ENCODE results near the gene CACNA1C.

Gene CACNA1C

DNA sequence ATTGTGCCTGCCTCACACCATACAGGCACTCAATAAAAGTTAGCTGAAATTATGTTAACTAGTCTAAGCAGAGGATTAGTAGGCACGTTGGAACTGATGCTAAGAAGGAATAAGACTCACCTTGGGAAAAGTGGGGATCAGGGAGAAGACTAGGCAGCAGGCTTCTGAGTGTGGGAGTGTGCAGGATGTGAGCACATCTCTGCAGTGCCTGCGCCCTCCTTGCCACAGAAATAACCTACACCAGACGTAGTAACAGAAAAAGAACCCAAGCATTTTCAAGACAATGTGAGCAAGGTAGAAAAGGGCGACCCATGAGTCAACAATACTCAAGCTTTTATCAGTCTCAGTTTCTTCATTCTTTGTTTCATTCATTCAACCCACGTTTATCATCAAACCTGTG is 113.9 kb downstream of the CACNA1C start:
- FAIRE-seq = no peak

GRCh38 chr12:2167231-2167630 is 114.4 kb downstream of the CACNA1C start:
- DNase-seq (ENCODE audit: insufficient read length, low spot score) = no peak
- no peak for FAIRE-seq

More for the DNA sequence above, 113.9 kb downstream of the CACNA1C start:
- no peak for DNase-seq (ENCODE audit: insufficient read length, low spot score)

DNA sequence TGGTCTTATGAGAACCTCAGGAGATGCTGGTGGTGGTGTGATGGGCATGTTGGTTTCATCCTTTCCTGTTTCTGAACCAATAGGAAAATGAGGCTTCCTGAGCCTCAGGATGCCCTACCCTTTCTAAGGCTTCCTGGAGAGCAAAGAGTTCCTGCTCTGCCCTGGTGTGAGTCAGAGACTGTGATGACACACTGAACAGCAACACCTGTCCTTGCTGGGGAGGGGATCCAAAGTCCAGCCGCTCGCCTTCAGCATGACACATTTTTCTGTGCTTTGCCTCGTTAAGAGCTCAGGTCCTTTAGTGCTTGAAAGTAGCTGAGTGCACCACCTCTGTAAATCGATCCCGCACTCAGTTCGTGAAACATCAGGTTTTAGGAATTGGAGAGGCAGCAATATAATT is 116.0 kb downstream of the CACNA1C start:
- FAIRE-seq (no peak), DNase-seq (ENCODE audit: insufficient read length, low spot score) (no peak)

- no peak for FAIRE-seq
- no peak for DNase-seq (ENCODE audit: insufficient read length, low spot score)
These were observed 116.7 kb downstream of the CACNA1C start for GRCh38 chr12:2169489-2169888.

- no peak for FAIRE-seq
- no peak for DNase-seq (ENCODE audit: insufficient read length, low spot score)
These were observed 117.2 kb downstream of the CACNA1C start for GRCh38 chr12:2169940-2170339.

GRCh38 chr12:2170376-2170775 is 117.6 kb downstream of the CACNA1C start:
- DNase-seq (ENCODE audit: insufficient read length, low spot score) = no peak
- FAIRE-seq = no peak

DNA sequence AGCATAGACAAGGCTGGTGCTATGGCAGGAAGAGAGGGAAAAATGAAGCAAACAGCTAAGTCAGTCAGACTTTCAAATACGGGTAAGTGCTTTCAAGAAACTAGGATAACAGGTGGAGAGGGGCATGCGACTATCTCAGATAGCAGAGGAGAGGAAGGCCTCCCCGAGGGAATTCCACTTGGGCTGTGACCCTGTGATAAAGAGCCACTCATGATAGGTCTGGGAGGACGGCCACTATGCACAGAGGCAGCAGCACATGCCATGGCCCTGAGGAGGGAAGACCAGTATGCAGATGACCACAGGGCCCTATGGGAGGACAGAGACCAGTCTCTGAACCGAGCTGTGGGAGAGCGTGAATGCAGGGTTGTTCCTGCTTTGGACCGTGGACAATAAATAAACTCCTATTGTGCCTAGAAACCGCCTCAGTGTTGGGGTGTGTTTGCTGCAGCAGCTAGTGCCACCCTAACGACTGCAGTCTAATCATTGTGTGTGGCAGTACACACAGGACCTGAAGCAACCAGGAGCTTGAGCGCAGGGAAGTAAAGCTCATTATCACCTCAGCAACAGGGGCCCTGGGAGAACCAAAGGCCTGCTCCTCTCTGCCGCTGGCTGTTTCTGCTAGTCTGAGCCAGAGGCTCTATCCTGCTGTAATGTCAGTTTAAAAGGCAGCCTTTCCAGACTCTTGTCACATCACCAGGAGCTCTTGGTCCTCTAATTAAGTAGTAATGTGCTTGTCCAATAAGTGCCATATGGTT is 119.1 kb downstream of the CACNA1C start:
- DNase-seq (ENCODE audit: insufficient read length, low spot score) (no peak), FAIRE-seq (no peak)

- DNase-seq (ENCODE audit: insufficient read length, low spot score) = no peak
- FAIRE-seq = no peak
These were observed 119.9 kb downstream of the CACNA1C start for GRCh38 chr12:2172491-2173214.

DNA sequence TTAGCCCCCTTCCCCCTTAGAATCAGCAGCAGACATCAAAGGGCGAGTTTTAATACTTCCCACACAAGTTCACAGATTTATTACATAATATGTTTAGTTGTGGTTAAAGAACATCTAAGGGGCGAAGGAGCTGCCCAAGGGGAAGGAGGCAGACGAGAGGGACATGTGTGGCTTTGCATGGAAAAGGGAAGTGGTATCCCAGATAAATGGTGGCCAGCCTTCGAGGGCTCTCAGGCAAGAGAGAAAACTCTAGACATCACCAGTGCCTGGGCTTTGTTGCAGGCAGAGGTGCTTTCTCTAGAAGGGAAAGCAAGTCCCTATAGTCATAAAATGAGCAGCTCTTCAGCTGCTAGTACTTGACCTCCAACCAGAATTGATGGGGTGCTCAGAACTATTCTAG is 121.2 kb downstream of the CACNA1C start:
- DNase-seq (ENCODE audit: insufficient read length, low spot score) (no peak), FAIRE-seq (no peak)

- no peak for FAIRE-seq
- no peak for DNase-seq (ENCODE audit: insufficient read length, low spot score)
These were observed 124.2 kb downstream of the CACNA1C start for GRCh38 chr12:2177003-2177402.

DNA sequence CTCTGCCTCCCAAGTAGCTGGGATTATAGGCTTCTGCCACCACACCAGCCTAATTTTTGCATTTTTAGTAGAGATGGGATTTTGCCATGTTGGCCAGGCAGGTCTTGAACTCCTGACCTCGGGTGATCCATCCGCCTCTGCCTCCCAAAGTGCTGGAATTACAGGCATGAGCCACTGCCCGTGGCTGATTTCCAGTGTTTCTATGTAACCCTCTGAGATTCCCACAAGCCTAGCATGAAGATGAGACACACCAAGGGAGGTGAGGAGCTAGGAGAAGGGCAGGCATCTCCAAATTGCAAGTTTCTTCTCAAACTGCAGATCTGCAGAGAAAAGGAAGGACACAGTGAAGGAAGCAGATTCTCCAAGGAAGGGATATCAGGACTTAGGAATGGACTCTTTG is 125.0 kb downstream of the CACNA1C start:
- FAIRE-seq (no peak), DNase-seq (ENCODE audit: insufficient read length, low spot score) (no peak)

- FAIRE-seq (no peak), DNase-seq (ENCODE audit: insufficient read length, low spot score) (no peak)
These were observed 126.3 kb downstream of the CACNA1C start for GRCh38 chr12:2179058-2179457.

- no peak for FAIRE-seq
- DNase-seq (ENCODE audit: insufficient read length, low spot score) = no peak
These were observed 127.4 kb downstream of the CACNA1C start for GRCh38 chr12:2179953-2180736.

- DNase-seq (ENCODE audit: insufficient read length, low spot score) (no peak), FAIRE-seq (no peak)
These were observed 127.9 kb downstream of the CACNA1C start for GRCh38 chr12:2180737-2181082.

- DNase-seq (ENCODE audit: insufficient read length, low spot score) (no peak), FAIRE-seq (no peak)
These were observed 131.1 kb downstream of the CACNA1C start for GRCh38 chr12:2183556-2184541.

DNA sequence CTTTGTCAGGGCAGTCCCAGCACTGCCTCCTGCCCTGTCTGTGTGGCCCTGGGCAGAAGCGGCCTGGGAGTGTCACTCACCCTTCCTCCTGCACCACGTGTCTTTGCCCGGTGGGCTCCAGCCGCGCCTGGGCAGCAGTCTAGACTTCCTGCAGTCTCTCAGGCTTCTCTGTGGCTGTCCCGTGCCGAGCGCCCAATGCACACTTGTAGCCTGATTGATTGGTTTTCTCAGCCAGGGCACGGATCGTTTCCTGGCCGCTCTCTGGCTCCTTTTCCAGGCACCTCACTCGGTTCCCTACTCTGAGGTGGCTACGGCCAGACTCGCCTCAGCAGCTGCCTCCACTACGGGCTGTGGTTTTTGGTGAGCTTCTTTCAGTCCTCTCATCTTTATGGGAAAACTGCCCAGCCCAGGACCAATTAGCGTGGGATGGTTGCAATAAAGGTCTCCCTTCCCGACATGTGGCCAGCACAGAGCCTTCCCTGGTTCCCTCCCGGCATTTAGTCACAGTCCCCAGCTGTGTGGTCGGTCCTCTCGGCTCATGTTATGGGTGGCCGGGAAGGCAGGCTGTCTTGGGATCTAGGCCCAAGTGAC is 133.1 kb downstream of the CACNA1C start:
- FAIRE-seq = no peak

GRCh38 chr12:2187195-2187945 is 134.6 kb downstream of the CACNA1C start:
- DNase-seq (ENCODE audit: insufficient read length, low spot score) = no peak
- no peak for FAIRE-seq

More for the DNA sequence above, 133.1 kb downstream of the CACNA1C start:
- DNase-seq (ENCODE audit: insufficient read length, low spot score) = no peak

GRCh38 chr12:2190085-2190484 is 137.3 kb downstream of the CACNA1C start:
- DNase-seq (ENCODE audit: insufficient read length, low spot score) (no peak), FAIRE-seq (no peak)

DNA sequence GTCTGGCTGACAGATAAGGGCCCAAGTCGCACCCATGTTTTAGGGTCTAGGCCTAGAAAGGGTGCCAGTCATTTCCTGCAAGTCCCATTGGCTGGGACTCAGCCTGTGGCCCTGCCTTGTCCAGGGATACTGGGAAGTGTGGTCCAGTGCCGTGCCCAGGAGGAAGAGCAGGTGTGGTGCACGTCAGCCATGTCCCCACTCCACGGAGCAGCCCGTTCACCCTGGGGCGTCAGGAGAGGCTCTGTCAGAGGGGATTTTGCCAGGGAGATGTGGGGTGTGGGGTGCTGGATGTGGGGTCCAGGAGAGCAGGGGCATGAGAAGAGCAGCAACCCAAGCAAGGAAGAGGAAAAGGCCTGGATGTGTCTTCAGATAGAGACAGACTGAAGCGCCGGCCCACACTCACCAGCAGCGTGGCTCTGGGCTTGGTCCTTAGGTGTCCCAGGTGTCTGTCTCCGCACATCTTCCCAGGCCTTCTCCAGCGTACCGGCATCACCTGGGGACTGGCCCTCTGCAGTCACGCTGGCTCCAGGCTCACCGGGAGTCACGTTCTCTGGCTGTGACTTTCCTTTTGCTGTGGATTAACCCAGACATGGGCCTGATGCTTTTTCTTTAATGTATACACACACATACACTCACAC is 138.2 kb downstream of the CACNA1C start:
- DNase-seq (ENCODE audit: insufficient read length, low spot score) = no peak
- FAIRE-seq = no peak
